NCI-H82 treated with DMSO at 0.1 percent for 48 hours (cell line): Measurements from ENCODE around the gene CCDC174.
"Not testable (repeated sequence)": the region's sequence is repeated elsewhere in the genome, so short reads cannot be mapped to it uniquely, and the experiment has no call there.

Experiments used
- DNase-seq: peaks from one replicate; lab custom pipeline; 2025; ENCODE audit not compliant: unreplicated experiment; lab: John Stamatoyannopoulos, UW

The CCDC174 gene

DNA sequence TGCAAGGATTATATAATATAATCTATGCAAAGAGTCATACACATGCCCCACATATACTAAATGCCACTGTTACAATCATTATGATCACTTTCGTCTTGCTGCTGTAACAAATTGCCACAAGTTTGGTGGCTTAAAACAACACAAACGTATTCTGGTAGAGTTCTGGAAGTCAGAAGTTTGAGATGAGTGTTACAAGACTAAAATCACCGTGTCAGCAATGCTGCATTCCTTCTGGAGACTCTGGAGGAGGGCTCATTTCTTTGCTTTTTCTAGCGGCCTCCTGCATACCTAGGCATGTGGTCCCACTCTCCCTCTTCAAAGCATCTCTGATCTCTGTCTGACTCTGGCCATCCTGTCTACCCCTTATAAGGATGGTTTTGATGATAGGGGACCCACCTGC, 1.4 kb upstream of the CCDC174 start:
- no peak for DNase-seq

- not testable (repeated sequence) for DNase-seq
Observed at GRCh38 chr3:14652360-14652907, 872 bp downstream of the CCDC174 start.

GRCh38 chr3:14657579-14657978, 6.0 kb downstream of the CCDC174 start:
- DNase-seq: no peak

GRCh38 chr3:14658978-14659377, 7.4 kb downstream of the CCDC174 start:
- no peak for DNase-seq

DNA sequence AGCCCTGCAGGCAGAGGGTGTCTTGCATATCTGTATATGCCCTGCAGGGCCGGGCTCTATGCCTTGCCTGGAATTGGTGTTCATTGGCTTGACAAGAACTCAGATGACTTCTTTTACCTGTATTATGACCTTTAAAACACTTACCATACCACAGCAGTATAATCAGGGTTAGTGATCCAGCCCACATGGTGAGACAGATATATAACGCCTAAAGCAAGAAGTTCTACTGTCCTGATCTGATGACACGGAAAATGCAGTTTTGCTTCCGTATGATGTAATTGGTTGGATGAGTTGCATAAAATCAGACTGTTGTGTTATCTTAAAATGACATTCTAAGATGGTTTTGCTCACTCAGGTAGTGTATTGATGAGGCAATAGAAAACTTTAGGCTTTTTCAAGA, 9.4 kb downstream of the CCDC174 start:
- no peak for DNase-seq

DNA sequence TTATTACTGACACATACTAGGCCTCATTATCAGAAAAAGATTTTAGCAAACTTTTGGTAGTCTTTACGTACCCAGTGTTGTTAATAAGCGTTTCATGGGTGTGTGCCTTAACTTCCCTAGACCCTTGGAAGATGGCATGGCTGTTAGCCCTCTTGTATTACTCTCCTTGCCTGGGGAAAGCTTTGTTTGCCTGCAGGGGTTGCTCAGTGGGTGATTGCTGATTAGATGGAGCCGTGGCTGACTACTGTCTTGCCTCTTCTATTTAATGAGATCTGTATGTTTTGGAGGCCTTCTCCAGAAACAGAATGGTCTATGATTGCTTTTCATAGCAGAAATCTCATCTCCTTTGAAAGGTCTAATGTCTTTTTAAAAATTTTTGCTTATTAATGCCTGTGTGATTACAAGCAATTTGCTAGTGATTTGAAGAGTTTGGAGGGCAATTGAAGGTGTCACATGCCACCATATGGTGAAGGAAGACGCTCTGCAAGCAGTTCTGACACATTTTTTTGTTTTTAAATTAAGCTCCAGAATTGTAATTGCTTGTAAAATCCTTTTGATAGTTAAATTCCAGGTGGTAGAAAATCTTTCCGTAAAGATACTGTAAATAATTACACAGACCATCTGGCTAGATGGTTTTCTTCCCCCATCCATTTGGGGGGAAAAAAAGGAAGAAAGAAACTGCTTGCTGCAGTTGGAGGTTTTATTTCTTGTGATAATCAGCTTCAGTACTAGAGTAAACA, 12.0 kb downstream of the CCDC174 start:
- no peak for DNase-seq

- DNase-seq: no peak
Observed at GRCh38 chr3:14664170-14664569, 12.6 kb downstream of the CCDC174 start.

- no peak for DNase-seq
Observed at GRCh38 chr3:14672588-14672987, 21.0 kb downstream of the CCDC174 start.

- no peak for DNase-seq
Observed at GRCh38 chr3:14674841-14675240, 23.3 kb downstream of the CCDC174 start, which contains the start of gene C3orf20. Gene C3orf20 (plus strand): TSS chr3:14675141. CDS start chr3:14682714, 7,573 bp downstream.

GRCh38 chr3:14676881-14677280, 25.3 kb downstream of the CCDC174 start:
- no peak for DNase-seq

GRCh38 chr3:14678015-14678503, 26.5 kb downstream of the CCDC174 start:
- no peak for DNase-seq

- DNase-seq: no peak
Observed at GRCh38 chr3:14680115-14680514, 28.6 kb downstream of the CCDC174 start.

DNA sequence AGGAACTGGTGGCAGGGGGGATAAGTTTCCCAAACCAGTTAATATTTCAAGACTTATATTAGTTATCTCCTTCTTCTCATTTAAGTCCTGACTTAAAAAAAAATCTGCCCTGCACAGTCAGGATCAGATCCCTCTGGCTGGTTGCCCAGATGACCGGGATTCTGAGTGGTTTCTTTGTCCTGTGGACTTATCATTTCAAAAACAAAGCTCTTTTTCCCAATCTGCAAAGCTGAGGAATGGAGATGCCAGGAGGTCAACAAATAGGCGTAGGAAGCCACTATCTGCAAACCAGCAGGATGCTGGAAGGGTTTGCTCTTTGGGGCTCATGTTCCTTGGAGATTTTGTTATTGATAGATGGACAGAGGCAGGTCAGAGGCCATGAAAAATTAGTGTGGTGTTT, 29.2 kb downstream of the CCDC174 start:
- no peak for DNase-seq

- DNase-seq: no peak
Observed at GRCh38 chr3:14684447-14684846, 32.9 kb downstream of the CCDC174 start.

- no peak for DNase-seq
Observed at GRCh38 chr3:14685179-14685578, 33.6 kb downstream of the CCDC174 start.

DNA sequence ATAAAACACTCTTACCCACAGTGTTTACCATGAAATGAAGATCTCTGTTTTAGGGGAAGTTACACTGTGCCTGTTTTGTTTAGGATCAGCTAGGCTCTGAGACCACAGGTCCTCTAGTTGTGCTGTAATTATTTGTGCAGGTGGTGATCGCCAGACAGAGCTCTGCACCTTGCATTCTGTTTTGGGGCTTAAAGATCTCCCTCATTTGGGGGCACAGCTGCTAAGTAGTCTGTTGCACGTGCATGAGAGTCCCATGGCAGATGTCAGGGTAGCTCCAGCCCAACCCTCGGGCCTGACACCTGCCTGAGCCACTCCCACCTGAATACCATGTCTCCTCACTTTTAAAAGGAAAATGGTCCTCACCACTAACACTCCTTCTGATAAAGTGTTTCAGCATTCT, 35.8 kb downstream of the CCDC174 start:
- no peak for DNase-seq

GRCh38 chr3:14688525-14688924, 37.0 kb downstream of the CCDC174 start:
- DNase-seq: no peak

- no peak for DNase-seq
Observed at GRCh38 chr3:14689247-14689980, 37.9 kb downstream of the CCDC174 start.

GRCh38 chr3:14691239-14691638, 39.7 kb downstream of the CCDC174 start:
- DNase-seq: no peak

DNA sequence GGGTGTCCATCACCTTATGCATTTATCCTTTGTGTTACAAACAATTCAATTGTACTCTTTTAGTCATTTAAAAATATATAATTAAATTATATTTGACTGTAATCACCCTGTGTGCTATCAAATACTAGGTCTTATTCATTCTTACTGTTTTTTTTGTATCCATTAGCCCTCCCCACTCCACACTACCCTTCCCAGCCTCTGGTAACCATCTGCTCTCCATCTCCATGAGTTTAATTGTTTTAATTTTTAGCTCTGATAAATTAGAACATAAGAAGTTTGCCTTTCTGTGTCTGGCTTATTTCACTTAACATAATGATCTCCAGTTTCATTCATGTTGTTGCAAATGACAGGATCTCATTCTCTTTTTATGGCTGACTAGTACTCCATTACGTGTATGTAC, 40.2 kb downstream of the CCDC174 start:
- no peak for DNase-seq

DNA sequence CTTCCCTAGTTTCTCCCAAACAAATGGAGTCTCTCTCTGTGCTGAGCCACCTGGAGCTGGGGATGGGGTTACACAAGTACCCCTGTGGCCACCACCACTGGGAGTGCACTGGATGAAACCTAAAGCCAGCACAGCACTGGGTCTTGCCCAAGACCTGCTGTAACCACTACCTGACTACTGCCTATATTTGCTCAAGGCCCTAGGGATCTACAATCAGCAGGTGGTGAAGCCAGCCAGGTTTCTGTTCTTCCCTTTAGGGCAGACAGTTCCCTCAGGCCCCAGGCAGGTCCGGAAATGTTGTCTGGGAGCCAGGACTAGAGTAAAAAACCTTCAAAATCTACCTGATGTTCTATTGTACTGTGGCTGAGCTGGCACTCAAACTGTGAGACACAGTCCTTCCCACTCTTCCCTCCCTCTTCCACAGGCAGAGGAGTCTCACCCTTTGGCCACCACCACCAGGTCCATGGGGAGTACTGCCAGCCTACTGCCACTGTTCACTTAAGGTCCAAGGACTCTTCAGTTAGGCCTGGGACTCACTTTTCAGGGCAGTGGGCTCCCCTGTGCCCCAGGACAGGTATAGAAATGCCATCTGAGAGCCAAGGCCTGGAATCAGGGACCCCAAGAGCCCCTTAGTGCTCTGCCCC, 47.2 kb downstream of the CCDC174 start:
- no peak for DNase-seq

DNA sequence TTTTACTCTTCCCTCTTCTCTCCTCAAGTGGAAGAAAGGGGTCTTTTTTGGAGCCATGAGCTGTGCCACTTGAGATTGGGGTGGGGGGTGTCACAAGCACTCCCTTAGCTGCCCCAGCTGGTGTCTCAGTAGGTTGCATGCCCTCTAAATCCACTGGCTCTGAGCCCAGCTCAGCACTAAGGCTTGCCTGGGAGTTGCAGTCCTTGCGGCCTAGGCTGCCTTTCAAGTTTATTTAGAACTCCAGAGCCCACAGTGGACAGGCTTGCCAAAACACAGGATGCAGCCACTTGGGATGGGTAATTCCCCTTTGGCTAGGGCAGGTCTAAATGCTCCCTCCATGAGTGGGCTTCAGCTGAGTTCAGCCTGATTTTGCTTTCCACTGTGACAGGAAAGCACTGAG, 48.1 kb downstream of the CCDC174 start:
- no peak for DNase-seq
